Fibroblast of the aortic adventitia (primary cell): Measurements from ENCODE around the gene LRP2. TPM values are rescaled to one million over a fixed set of nuclear protein-coding genes. Genes with fewer than 3 reads are reported as not detected.

Experiments
- DNase-seq: peaks from one replicate; pipeline ENCODE4 v3.0.0-alpha.2; 2010; ENCODE audit warnings: low read depth
- H3K4me3 ChIP-seq: 2 replicates; pipeline ENCODE4 v1.5.1; 2011; ENCODE audit warnings: low read depth, mild to moderate bottlenecking, control low read depth, low read length, moderate library complexity
- total RNA-seq: library from RNA; depleted of rRNA; stranded (reverse); fragments of >200 nt; gene quantifications from 2 replicates; pipeline ENCODE4 v1.2.3, GENCODE V29; 2012; ENCODE audit warnings: low replicate concordance
- TF ChIP-seq, protein P1 (sequence below): IDR thresholded peaks from 2 replicates; pipeline ENCODE4 v1.5.1; 2011; ENCODE audit warnings: mild to moderate bottlenecking, low read length, control low read depth, inconsistent platforms; ENCODE audit not compliant: insufficient read depth

LRP2 gene
- total RNA-seq, 1 donor: not detected

DNA sequence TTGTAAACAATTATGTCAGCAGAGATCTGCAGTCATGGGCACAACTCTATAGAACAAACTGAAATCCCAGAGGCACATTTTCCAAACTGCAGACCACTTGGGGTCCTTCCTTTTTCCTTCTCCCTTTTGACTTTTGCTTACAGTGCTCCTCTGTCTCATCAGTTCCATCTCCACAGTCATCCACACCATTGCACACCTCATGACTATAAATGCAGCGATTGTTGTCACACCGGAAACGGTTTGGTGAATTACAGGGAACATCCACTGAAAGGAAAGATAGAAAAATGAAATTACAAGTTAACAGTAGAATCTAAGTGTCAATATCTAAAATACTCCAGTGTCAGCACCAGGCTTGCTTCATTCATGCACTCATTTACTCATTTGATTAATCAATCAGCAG is 196.5 kb downstream of the LRP2 start:
- TF ChIP-seq, protein P1, sequence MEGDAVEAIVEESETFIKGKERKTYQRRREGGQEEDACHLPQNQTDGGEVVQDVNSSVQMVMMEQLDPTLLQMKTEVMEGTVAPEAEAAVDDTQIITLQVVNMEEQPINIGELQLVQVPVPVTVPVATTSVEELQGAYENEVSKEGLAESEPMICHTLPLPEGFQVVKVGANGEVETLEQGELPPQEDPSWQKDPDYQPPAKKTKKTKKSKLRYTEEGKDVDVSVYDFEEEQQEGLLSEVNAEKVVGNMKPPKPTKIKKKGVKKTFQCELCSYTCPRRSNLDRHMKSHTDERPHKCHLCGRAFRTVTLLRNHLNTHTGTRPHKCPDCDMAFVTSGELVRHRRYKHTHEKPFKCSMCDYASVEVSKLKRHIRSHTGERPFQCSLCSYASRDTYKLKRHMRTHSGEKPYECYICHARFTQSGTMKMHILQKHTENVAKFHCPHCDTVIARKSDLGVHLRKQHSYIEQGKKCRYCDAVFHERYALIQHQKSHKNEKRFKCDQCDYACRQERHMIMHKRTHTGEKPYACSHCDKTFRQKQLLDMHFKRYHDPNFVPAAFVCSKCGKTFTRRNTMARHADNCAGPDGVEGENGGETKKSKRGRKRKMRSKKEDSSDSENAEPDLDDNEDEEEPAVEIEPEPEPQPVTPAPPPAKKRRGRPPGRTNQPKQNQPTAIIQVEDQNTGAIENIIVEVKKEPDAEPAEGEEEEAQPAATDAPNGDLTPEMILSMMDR: no peak
- no peak overlapping the region for H3K4me3 ChIP-seq
- no peak for DNase-seq

DNA sequence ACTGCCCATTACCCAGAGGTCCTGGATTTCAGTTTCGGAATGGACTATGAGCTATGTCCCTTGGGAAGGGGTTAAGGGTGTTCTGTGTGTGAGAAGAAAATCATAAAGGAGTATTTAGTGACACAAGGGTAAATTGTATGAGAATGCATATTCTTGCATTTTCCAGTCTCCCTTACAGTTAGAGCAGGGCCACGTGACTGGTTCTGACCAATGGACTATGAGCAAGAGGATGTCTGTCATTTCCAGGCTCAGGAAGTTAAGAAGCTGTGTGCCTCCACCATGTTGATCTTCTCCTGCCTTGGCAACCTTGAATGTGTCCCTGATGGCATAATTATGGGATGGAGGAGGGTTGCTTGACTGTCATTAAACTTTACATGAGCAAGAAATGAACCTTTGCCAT is 198.0 kb downstream of the LRP2 start:
- TF ChIP-seq, protein P1: no peak
- no peak for DNase-seq
- H3K4me3 ChIP-seq: no peak overlapping the region

DNA sequence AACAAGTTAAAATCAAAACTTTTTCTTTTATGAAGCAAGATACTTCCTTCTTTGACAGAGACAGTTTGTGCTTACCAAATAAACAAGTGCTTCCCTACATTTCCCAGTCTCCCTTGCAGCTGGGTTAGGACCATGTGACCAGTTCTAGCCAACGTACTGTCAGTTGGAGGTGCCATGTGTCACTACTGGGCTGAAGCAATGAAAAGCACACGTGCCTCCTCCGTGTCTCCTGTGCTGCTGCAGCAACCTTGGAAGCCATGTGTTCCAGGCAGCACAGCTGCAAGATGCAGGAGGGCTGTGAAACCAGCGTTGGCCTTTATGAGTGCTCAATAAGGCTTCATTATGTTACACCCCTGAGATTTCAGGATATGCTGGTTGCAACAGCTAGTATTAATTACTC is 199.7 kb downstream of the LRP2 start:
- DNase-seq: no peak
- no peak overlapping the region for H3K4me3 ChIP-seq
- TF ChIP-seq, protein P1: no peak

DNA sequence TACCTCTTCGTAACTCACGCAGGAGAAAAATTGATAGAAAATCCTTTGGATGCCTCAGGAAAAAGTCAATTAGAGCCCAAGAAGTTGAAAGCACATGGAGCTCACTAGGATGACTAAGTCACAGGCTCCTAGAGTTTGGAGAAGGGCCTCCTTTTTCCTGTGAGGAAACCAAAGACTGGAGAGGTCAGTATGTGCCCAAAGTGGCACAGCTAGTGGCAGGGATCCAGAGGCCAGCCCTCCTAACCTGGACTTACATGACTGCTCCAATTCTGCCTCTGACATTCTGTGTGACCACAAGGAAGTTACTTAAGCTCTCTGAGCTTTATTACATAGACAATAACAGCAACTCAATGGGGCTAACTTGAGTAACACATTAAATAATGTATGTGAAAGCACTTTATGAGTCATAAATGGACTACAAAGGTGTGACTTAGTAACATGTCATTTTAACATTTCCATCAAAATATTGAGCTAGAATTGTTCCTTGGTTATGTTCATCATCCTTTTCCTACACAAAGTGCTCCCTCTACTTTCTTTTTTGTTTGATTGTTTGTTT is 201.3 kb downstream of the LRP2 start:
- TF ChIP-seq, protein P1: no peak
- H3K4me3 ChIP-seq: no peak overlapping the region

DNA sequence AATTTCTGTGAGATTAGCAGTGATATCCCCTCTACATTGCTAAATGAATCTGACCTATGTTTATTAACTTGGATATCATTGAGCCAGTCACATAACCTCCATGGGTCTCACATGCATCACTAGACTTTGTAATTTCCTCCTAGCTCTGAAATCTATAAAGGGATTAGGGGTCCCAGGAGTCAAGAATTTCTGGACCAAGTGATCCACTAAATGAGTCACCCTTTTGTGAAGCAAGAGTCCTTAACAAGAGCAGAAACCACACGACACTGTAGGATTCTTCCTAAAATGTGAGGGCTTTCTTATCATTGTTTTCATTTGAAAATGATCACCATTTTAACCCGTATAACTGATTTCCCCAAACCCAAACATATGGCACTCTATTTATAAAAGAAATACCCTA is 202.6 kb downstream of the LRP2 start:
- TF ChIP-seq, protein P1: no peak

More for the DNA sequence above, 201.3 kb downstream of the LRP2 start:
- DNase-seq: no peak

DNA sequence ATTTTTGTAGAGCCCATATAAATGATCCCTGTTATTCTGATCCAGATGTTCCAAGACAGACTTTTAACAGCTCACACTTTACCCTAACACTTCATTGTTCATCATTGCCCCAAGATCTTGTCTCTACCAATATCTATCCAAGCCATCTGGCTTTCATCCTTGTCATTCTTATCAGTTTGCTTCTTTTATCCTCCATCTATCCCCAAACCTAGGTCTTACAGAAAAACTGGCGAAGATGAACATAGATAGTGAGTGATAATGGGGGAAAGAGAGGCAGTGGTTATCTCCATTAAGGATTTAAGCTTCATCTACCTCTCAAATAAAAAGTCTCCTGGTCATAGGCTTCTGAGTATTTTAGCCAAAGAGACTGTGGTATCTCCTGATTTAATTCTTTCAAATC is 203.5 kb downstream of the LRP2 start:
- TF ChIP-seq, protein P1: no peak
- DNase-seq: no peak
- no peak overlapping the region for H3K4me3 ChIP-seq

More for the DNA sequence above, 202.6 kb downstream of the LRP2 start:
- DNase-seq: no peak
- H3K4me3 ChIP-seq: no peak overlapping the region

DNA sequence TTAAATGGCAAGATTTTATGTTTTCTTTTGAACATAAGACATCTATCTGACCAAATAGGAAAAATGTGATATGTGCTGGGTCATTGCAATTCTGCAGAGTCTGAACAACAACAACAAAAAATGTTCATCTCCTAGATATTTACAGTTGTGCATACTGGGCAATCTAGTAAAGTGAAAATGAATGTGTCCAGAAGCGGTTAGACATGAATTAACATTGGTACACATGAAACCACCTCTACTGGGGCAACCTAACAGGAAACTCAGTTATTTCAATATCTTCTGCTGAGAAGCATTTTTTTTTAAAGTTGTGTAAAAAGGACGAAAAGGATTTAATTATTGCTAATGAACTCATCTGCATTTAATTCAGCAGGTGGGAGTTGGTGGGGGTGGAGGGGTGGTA is 216.1 kb downstream of the LRP2 start:
- DNase-seq: no peak
- no peak overlapping the region for H3K4me3 ChIP-seq
- TF ChIP-seq, protein P1: no peak
